Right renal cortex interstitium (tissue), 3 donors: Measurements from ENCODE around the gene DEGS1. TPM values are rescaled to one million over a fixed set of nuclear protein-coding genes. Genes with fewer than 3 reads are reported as not detected.
"Not testable (repeated sequence)": the region's sequence is repeated elsewhere in the genome, so short reads cannot be mapped to it uniquely, and the experiment has no call there.

Experiments
- DNase-seq, 3 donors: peaks; one replicate each; pipeline ENCODE4 v3.0.0-alpha.2; 2013; ENCODE audit warnings: low read depth in 3 of 3, low spot score in 2 of 3
- polyA plus RNA-seq, 3 donors: library from polyadenylated mRNA; unstranded; fragments of 120-200 nt; gene quantifications; one replicate each; pipeline ENCODE4 v1.2.1, GENCODE V29; 2013; ENCODE audit not compliant: insufficient read length in 3 of 3

Gene DEGS1
- polyA plus RNA-seq, 3 donors: 62.2 to 72.0 (median 67.9) TPM

DNA sequence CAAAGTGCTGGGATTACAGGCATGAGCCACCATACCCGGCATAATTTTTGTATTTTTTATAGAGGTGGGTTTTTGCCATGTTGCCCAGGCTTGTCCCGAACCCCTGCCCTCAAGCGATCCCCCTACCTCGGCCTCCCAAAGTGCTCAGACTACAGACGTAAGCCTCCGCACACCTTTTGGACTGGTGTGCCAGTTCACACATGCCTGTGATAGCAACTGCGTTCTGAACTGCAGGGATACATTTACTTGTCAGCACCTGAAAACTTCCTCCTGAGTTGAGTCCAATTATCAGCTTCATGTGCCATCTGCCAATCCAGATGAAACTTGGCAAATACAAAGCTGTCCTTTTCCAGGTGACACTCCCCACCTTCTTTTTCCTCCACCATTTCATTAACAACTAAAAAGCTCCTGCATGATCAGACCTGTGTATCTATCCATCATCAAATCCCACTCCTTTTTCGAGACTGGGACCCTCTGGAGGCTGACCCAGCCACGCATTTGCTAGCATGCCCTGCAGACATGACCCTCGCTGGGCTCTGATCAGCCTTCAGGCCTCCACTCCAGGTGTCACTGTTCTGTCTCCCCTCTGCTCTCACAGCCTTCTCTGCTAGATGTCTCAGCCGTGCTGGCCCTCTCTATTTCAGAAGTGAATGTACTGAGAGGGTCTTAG lies 2.1 kb upstream of the DEGS1 start:
- DNase-seq: no peak

DNA sequence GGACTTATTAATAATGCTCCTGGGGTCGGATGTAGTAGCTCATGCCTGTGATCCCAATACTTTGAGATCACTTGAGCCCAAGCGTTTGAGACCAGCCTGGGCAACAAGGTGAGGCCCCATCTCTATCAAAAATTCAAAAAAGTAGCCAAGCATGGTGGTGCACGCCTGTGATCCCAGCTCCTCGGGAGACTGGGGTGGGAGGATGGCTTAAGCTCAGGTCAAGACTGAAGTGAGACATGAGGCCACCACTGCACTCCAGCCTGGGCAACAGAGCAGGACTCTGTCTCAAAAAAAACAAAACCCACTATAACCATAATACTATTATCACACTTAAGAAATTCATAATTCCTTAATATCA lies 1.6 kb upstream of the DEGS1 start:
- no peak for DNase-seq

DNA sequence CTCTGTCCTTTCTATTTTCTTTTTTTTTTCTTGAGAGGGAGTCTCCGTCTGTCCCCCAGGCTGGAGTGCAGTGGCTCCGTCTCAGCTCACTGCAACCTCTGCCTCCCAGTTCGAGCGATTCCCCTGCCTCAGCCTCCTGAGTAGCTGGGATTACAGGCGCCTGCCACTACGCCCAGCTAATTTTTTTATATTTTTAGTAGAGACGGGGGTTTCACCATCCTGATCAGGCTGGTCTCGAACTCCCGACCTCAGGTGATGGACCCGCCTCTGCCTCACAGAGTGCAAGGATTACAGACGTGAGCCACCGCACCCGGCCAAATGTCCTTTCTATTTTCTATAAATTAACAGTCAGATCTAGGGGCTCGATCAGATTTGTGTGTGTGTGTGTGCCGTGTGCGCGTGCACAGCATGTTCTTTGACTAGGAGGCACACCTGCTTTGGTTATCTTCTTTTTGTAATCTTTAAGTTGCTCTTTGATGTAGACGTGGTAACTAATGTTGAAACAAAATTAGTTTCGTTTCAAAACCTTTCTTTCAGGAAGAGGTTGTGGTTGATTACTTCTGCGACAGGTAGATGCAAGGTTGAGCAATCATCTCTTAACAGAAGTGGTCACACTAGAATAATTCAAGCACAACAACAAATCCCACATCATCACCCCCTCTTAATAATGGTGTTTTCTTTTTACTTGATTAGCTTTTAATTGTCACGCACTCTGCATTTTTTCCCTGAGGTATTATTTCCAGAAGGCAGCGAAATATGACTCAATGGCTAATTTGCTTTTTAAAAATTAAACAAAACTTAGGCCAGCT lies 779 bp upstream of the DEGS1 start:
- no peak for DNase-seq

DNA sequence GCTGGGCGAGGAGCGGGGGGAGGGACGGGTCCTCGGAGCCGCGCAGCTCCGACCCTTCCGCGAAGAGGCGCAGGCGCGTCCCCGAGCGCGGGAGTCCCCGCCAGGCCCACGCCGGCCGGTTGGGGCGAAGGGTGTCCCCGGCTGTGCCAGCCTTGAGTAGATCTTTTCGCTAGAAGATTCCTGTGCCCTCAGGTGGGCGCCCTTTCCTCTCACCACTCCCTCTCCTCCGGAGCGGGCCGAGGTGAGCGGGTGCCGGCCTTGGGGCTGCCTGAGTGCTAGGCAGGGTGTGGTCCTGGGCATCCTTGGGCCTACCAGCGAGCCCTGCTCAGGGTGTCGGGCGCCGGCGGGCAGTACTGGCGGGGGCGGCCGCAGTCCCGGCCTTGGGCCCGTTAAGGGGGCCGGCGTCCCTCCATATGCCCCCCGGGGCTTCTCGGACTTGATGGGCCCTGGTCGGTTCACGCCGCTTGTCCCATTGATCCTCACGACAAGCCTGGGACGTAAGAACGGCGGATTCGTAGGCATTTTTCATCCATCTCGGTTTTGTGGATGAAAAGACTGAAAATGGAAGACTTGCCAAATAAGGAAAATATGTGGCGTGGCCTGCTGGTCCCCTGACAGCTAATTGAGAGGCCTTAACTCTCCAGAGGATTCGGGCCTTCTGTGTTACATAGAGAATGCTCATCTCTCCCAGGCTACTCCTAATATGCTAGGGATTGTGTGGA lies 712 bp downstream of the DEGS1 start:
- peak in 1 of 3 donors; percentile 32 for DNase-seq

DNA sequence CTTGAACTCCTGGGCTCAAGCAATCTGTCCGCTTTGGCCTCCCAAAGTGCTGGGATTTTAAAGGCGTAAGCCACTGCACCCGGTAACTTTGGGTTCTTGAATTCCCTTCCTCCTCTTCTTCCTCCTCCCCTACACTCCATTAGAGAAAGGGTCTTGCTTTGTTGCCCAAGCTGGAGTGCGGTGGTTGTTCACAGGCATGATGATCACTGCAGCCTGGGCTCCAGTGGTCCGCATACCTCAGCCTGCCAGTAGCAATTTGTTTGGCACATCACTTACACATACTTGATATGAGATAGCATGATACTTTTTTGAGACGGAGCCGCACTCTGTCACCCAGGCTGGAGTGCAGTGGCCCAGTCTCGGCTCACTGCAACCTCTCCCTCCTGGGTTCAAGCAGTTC lies 2.2 kb downstream of the DEGS1 start:
- DNase-seq: no peak

DNA sequence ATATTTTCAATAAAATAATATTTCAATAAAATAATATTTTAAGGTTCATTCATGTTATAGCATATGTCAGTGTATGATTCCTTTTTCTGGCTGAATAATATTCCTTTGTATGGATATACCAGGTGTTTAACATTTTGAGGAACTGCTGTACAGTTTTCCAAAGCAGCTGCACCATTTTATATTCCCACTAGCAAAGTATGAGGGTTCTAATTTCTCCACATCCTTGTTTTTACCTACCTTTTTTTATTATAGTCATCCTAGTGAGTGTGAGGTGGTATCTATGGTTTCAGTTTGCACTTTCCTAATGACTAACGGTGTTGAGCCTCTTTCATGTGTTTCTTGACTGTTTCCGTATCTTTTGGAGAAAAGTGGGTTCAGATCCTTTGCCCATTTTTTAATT lies 5.2 kb downstream of the DEGS1 start:
- DNase-seq: no peak

DNA sequence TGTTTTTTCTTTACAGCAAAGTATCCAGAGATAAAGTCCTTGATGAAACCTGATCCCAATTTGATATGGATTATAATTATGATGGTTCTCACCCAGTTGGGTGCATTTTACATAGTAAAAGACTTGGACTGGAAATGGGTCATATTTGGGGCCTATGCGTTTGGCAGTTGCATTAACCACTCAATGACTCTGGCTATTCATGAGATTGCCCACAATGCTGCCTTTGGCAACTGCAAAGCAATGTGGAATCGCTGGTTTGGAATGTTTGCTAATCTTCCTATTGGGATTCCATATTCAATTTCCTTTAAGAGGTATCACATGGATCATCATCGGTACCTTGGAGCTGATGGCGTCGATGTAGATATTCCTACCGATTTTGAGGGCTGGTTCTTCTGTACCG lies 6.5 kb downstream of the DEGS1 start:
- DNase-seq: no peak

DNA sequence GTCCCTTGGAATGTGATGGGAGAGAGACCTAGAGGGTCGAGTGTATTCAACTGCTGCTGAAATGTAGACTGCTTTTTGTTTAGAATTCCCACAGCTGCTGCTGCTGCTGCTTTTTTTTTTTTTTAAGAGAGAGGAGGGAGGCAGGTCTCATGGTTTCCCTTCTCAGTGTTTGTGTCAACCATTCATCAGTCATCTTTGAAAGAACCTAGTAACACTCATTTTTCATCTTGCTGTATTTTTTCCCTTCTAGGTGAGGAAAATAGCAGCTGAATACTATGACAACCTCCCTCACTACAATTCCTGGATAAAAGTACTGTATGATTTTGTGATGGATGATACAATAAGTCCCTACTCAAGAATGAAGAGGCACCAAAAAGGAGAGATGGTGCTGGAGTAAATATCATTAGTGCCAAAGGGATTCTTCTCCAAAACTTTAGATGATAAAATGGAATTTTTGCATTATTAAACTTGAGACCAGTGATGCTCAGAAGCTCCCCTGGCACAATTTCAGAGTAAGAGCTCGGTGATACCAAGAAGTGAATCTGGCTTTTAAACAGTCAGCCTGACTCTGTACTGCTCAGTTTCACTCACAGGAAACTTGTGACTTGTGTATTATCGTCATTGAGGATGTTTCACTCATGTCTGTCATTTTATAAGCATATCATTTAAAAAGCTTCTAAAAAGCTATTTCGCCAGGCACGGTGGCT lies 9.2 kb downstream of the DEGS1 start:
- DNase-seq: no peak

DNA sequence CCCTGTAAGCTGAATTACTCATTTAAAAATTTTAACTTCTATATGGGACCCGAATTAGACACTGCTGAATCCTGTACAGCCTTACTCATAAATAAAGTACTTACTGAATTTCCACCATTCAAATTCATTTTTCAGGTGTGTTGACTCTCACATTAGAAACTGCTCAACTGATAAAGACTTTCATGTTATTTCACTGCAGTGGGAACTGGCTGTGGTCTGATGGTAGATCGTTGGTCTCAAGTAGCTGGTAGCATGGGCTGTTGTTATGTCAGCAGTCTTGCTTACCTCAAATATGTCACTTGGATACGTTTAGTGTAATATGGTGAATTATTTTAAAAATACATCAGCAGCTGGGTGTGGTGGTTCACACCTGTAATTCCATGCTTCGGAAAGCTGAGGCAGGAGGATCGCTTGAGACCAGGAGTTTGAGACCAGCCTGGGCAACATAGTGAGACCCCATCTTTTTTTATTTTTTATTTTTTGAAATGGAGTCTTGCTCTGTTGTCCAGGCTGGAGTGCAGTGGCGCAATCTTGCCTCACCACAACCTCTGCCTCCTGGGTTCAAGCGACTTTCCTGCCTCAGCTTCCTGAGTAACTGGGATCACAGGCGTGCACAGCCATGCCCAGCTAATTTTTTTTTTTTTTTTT lies 10.4 kb downstream of the DEGS1 start:
- DNase-seq: no peak

DNA sequence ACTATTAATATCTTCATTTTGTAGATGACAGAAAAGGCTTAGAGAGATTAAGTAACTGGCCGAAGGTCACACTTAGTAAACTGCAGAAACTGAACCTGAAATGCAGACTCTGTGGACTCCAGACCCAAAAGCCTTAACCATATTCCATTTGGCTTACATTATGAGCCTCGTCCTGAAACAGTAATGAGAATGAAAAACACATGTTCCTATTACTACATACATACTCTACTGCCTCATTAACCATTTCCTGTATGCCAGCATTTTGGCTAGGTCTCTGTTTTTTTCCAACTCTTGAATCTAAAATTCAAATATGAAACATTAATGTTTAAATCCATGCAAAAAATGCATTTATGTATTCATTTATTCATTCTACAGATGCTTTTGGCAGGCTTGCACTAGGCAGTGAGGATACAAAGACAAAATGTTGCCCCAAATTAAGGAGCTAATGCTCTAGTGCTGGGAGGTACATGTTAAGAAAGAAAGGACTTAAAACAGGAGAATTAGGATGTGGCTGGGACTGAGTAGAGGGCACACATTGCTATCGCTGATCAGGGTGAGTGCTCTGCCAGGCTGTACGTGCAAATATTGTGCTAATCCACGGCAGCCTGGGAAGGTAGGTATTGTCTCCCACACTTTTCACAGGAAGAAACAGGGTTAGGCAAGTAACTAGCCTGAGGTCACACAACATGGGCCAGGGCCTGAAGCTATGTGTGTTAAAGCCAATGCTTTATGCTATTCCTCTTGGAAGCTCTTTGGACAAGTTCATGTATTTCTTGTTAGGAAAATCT lies 14.0 kb downstream of the DEGS1 start:
- no peak for DNase-seq

DNA sequence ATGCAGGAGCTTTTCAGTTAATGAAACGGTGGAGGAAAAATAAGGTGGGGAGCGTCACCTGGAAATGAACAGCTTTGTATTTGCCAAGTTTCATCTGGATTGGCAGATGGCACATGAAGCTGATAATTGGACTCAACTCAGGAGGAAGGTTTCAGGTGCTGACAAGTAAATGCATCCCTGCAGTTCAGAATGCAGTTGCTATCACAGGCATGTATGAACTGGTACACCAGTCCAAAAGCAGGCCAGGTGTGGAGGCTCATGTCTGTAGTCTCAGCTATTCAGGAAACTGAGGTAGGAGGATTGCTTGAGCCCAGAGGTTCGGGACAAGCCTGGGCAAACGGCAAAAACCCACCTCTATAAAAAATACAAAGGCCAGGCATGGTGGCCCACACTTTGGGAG lies 15.5 kb downstream of the DEGS1 start:
- no peak for DNase-seq

DNA sequence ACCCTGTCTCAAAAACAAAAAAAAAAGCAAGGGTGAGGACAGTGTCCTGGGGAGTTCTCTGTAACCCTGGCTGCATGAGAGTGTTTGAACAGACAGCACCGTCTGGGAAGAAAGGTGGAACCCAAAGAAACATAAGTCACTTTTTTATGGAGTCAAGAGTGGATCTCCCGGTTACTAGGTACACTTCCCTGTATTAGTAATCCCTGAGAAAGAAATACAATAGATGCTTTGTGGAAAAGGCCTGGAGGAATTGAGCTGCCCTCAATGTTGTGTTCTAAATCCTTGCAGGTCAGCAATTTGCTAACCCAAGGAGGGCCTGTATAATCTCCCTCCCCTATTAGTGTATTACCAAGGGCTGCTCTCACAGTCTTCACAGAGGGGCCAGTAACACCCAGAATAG lies 16.6 kb downstream of the DEGS1 start:
- DNase-seq: no peak

DNA sequence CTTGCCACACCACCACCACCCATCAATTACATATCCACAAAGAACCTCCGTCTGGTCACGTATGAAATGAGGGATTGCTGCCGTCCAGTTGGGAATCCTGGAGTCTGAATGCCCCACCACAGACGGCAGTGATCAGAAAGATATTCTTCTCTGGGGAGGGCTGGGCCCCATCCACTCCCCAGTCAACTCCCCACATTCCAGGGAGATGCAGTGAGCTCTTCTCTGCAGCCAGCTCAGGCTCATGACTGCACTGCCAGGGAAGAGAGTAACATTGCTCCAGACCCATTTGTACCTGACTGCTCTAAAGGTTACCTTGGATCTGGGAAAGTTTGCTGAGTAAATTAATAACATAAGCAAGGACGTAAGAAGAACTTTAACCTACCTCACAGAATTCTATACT lies 18.3 kb downstream of the DEGS1 start:
- DNase-seq: no peak

DNA sequence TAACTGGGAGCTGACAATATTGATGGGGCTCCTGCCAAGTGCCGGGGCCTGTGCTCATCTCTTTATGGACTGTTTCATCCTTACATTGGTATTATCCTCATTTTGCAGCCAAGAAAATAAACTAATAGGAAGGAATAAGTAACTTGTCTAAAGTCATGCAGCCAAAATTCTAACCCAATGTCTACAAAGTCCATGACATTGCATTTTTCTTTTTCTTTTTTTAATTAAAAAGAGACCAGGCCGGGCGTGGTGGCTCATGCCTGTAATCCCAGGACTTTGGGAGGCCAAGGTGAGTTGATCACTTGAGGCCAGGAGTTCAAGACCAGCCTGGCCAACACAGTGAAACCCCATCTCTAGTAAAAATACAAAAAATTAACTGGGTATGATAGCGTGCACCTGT lies 18.8 kb downstream of the DEGS1 start:
- DNase-seq: no peak

DNA sequence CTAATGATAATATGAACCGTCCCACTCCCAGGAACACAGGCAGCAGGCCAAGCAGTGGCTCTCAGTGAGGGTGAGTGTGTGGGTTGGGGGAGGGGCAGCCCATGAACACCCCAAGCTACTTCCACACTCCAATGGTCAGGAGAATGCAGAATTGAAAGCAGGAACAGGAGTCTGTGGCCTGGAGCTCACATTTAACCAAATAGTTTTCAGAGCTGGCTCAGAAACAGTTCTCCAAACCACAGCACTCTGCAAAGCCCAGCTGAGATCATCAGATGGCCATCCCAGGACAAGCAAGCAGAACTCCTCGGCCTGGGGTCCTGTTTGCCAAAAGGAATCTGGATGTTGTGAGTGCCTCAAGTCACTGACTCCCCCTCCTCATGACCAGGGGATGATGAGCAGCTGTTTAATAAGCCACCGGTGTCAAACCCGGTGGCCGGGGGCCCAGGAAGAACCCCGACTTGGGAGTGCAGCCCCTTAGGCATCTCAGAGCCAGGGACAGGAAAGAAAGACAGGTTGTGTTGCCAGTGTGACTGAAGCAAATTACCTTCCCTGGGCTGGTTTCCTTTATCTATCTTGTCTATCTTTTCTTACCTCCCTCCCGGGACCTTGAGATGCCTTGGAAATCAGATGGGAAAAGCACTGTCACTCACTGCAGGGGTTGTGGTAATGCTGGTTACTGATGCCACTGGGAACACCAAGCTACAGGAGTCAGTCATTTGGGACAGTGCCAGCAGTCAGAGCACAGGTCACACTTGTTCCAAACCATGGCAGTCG lies 20.4 kb downstream of the DEGS1 start:
- no peak for DNase-seq

DNA sequence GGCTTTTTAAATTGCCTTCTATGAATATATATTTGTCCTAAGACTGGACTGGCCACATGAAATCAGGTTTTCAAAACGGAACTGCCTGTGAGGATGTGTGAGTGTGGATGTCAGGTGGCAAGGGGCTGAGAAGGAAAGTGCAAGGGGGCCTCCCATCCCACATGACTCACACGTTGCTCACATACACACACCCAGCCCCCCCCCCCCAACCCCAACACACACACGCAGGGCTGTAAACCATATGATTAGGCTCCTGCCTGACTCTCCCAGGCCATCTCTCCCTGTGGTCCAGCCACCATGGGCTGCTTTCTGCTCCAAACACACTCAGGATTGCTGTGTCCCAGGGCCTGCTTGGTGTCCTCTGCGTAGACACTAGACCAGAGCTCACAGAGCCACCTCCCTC lies 22.4 kb downstream of the DEGS1 start:
- no peak for DNase-seq

DNA sequence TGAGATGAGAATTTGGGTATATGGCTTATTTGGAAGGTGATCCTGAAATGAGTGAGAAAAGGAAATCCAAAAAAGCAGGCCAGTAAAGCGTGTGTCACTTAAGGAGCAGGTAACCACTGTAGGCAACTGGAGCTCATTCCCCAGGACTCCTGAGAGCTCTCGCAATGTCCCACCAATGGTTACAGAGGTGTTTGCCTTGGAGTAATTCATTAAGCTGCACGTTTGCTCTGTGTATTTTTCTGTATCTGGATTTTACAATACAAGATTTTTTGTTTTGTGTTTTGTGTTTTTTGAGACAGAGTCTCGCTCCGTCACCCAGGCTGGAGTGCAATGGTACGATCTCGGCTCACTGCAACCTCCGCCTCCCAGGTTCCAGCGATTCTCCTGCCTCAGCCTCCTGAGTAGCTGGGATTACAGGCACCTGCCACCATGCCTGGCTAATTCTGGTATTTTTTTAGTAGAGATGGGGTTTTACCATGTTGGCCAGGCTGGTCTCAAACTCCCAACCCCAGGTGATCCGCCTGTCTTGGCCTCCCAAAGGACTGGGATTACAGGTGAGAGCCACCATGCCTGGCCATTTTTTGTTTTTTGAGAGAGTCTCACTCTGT lies 23.0 kb downstream of the DEGS1 start:
- not testable (repeated sequence) for DNase-seq

DNA sequence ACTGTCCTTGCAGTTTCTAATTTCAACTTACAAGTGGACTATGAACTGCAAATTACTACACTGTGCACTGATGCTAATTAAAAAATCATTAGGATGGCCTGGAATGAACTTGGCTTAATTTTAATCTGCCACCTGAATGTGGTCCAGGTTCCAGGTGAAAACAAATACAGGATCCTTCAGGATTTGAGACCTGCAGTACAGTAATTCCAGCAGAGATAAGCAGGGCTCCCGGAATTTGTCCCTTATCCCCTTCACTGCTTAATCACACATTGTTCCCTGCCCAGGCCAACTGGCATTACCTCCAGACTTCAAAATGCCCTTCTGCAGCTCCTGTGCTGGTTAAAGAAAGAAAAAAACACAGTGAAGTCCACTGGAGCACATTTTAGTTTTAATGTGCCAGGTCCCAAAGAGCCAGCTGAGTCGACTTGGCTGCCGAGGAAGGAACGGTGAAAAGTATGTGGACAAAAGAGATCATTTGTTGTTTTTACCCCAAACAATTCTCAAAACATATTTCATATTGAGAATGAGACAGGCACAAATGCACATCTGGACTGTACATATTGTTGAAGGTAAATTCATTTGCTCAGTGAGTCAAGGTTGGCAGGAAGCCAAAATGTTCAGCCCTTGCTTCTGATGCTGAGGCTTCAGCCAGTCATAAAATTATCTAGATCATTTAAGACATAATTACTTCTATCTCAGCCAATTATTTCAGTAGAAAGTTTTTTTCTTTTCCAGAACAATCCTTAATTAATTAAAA lies 28.3 kb downstream of the DEGS1 start:
- no peak for DNase-seq
